B cell (primary cell): ENCODE measurements around the gene CD247. TPM values are rescaled to one million over a fixed set of nuclear protein-coding genes. Genes with fewer than 3 reads are reported as not detected.
A peak's percentile ranks its signal among the peaks of the same experiment; 100 is the strongest.

Experiments
- ATAC-seq: fragments of 200-7000 bp; cut with Tn5 transposase; one replicate; pipeline ENCODE4 v1.10.0; 2021; ENCODE audit warnings: low read depth, mild to moderate bottlenecking, moderate number of reproducible peaks, moderate library complexity
- CTCF ChIA-PET: fragments of 350-600 bp; sonication (Branson Sonifier 250); formaldehyde crosslinking; loops from one replicate; lab custom pipeline; 2021; ENCODE audit warnings: antibody characterized with exemption, inconsistent platforms; lab: Charles Lee
- POLR2A ChIA-PET: fragments of 350-600 bp; sonication (Branson Sonifier 250); formaldehyde crosslinking; loops from one replicate; lab custom pipeline; 2021; ENCODE audit warnings: antibody characterized with exemption; lab: Charles Lee
- DNase-seq: peaks from one replicate; pipeline ENCODE4 v3.0.0; 2013
- H2AFZ ChIP-seq: 2 replicates; pipeline ENCODE4 v1.6.1; 2012; ENCODE audit warnings: mild to moderate bottlenecking, low read depth, low read length; ENCODE audit not compliant: insufficient read depth, poor library complexity, severe bottlenecking
- H3K27ac ChIP-seq, 2 donors: 1 replicate in 1 of 2; 2 replicates in 1 of 2; pipeline ENCODE4 v1.5.1; 2012 to 2013; ENCODE audit warnings: low read length in 2 of 2, mild to moderate bottlenecking in 2 of 2, moderate library complexity in 1 of 2
- H3K27me3 ChIP-seq, 4 experiments: fragments of 200-600 bp in 1 of 4; sonication (generic) in 1 of 4; replicated peaks in 1 of 4; 1 replicate in 2 of 4; 2 replicates in 2 of 4; pipeline versions ENCODE4 v1.6.1 to v1.7.0; 2013 to 2016; ENCODE audit warnings: low read length in 3 of 4, mild to moderate bottlenecking in 2 of 4, mixed read lengths in 1 of 4, moderate library complexity in 1 of 4; ENCODE audit not compliant: insufficient read depth in 4 of 4, control insufficient read depth in 3 of 4; ENCODE audit errors: control extremely low read depth in 1 of 4
- H3K36me3 ChIP-seq, 2 experiments: replicated peaks in 1 of 2; 1 replicate in 1 of 2; 2 replicates in 1 of 2; pipeline versions ENCODE4 v1.6.1 to v1.7.1; 2013; ENCODE audit warnings: low read length in 1 of 2; ENCODE audit not compliant: insufficient read depth in 2 of 2, control insufficient read depth in 1 of 2; ENCODE audit errors: control extremely low read depth in 1 of 2, extremely low read depth in 1 of 2
- H3K4me1 ChIP-seq, 2 donors: fragments of 200-600 bp in 1 of 2; sonication (generic) in 1 of 2; 1 replicate in 1 of 2; 2 replicates in 1 of 2; pipeline versions ENCODE4 v1.5.1 to v1.6.1; 2013 to 2017; ENCODE audit warnings: low read length in 2 of 2; ENCODE audit not compliant: control insufficient read depth in 2 of 2, insufficient read depth in 2 of 2
- H3K4me2 ChIP-seq: replicated peaks from 2 replicates; pipeline ENCODE3; 2012; ENCODE audit warnings: mild to moderate bottlenecking, low read depth, low read length; ENCODE audit not compliant: poor library complexity, severe bottlenecking
- H3K4me3 ChIP-seq, 5 experiments: fragments of 200-600 bp in 1 of 5; sonication (generic) in 1 of 5; 1 replicate in 3 of 5; 2 replicates in 2 of 5; pipeline versions ENCODE4 v1.5.1 to v1.7.0; 2011 to 2016; ENCODE audit warnings: low read length in 4 of 5, mild to moderate bottlenecking in 4 of 5, low read depth in 2 of 5, control low read depth in 1 of 5, moderate library complexity in 1 of 5; ENCODE audit not compliant: insufficient read depth in 1 of 5; ENCODE audit errors: control extremely low read depth in 1 of 5, extremely low read depth in 1 of 5
- H3K79me2 ChIP-seq: fragments of 200-600 bp; sonication (generic); one replicate; pipeline ENCODE4 v1.6.0; 2016; ENCODE audit warnings: low read length; ENCODE audit not compliant: control insufficient read depth, insufficient read depth
- H3K9ac ChIP-seq: fragments of 200-600 bp; sonication (generic); 2 replicates; pipeline ENCODE4 v1.6.1; 2017; ENCODE audit warnings: mild to moderate bottlenecking, low read length, moderate library complexity
- H3K9me3 ChIP-seq, 3 donors: one replicate each; pipeline versions ENCODE4 v1.6.1 to v1.7.1; 2013; ENCODE audit warnings: low read length in 2 of 3; ENCODE audit not compliant: control insufficient read depth in 2 of 3, insufficient read depth in 1 of 3; ENCODE audit errors: control extremely low read depth in 1 of 3
- H4K20me1 ChIP-seq: 2 replicates; pipeline ENCODE4 v1.6.0; 2012; ENCODE audit warnings: mild to moderate bottlenecking, low read length; ENCODE audit not compliant: insufficient read depth, control insufficient read depth, poor library complexity, severe bottlenecking
- H3K27ac Mint-ChIP-seq: one replicate; pipeline ENCODE4 v1.8.0; 2021; ENCODE audit warnings: mixed read lengths
- H3K27me3 Mint-ChIP-seq: one replicate; pipeline ENCODE4 v1.8.0; 2021; ENCODE audit warnings: mixed read lengths
- H3K4me1 Mint-ChIP-seq: one replicate; pipeline ENCODE4 v1.8.0; 2021; ENCODE audit warnings: mixed read lengths
- H3K4me3 Mint-ChIP-seq: one replicate; pipeline ENCODE4 v1.8.0; 2021; ENCODE audit warnings: mixed read lengths
- H3K9me3 Mint-ChIP-seq: one replicate; pipeline ENCODE4 v1.8.0; 2022; ENCODE audit warnings: mixed read lengths; ENCODE audit not compliant: insufficient read depth
- EZH2 ChIP-seq: IDR thresholded peaks from 2 replicates; pipeline ENCODE4 v1.6.1; 2012; ENCODE audit warnings: borderline replicate concordance, low read depth, mild to moderate bottlenecking, moderate library complexity, low read length; ENCODE audit not compliant: insufficient read depth, poor library complexity, severe bottlenecking
- WGBS: methylation state at CpG from one replicate; pipeline ENCODE4 v1.1.5; 2013; ENCODE audit warnings: missing lambda C conversion rate; ENCODE audit not compliant: insufficient coverage; 5-methylcytosine and 5-hydroxymethylcytosine counted together
- intact Hi-C: fragments of 100-400 bp; cut with micrococcal nuclease; formaldehyde crosslinking; loops from one replicate; pipeline ENCODE4 v1.10.0; 2022
- polyA plus RNA-seq: library from polyadenylated mRNA; depleted of rRNA; stranded (reverse); fragments of >200 nt; gene quantifications from 2 replicates; pipeline ENCODE4 v1.2.3, GENCODE V29; 2012
- total RNA-seq, 2 donors: library from RNA; stranded (reverse); fragments of 120-200 nt in 1 of 2; gene quantifications; 1 replicate in 1 of 2; 2 replicates in 1 of 2; pipeline versions ENCODE4 v1.2.3 to v1.2.4, GENCODE V29; 2013 to 2022
- TF ChIP-seq, protein P1 (sequence below): fragments of 200-600 bp; IDR thresholded peaks from one replicate; pipeline ENCODE4 v1.8.0; 2022; ENCODE audit warnings: antibody characterized with exemption, mild to moderate bottlenecking

Gene CD247
- total and polyA plus RNA-seq, 2 donors (not counting 1 experiment from before 2014, with no cell fraction given): 2.5 to 10.8 TPM

DNA sequence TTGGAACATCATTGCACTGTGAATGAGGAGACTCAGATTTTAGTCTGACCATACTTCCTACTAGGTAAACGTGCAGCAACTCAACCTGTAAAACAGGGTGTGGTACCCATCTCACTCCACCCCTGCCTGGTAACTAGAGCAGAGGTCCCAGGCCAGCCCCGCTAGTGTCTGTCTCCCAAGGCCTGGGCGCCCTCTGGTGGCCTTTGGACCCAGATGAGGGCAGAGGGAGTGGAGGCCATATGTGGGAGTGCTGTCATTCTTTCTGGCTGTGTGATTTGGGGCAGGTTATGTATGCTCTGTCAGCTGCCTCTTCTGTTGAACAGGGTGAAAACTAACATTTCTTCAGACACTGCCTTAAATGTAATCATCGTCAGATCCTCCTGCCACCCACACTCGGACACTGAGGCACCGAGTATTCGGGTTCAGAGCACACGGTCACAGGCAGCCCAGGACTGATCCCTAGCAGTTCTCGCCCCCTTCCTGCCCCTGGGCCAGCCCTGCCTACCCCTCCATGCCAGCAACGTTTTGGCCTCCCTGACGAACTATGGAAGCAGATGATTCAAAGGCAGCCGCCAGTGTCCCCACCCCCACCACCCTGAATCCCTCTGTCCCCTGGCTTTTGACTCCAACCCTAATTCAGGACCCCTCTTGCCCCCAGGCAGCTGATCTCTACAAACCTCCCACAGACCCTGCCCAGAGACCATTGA is 76.0 kb downstream of the CD247 start:
- TF ChIP-seq, protein P1, sequence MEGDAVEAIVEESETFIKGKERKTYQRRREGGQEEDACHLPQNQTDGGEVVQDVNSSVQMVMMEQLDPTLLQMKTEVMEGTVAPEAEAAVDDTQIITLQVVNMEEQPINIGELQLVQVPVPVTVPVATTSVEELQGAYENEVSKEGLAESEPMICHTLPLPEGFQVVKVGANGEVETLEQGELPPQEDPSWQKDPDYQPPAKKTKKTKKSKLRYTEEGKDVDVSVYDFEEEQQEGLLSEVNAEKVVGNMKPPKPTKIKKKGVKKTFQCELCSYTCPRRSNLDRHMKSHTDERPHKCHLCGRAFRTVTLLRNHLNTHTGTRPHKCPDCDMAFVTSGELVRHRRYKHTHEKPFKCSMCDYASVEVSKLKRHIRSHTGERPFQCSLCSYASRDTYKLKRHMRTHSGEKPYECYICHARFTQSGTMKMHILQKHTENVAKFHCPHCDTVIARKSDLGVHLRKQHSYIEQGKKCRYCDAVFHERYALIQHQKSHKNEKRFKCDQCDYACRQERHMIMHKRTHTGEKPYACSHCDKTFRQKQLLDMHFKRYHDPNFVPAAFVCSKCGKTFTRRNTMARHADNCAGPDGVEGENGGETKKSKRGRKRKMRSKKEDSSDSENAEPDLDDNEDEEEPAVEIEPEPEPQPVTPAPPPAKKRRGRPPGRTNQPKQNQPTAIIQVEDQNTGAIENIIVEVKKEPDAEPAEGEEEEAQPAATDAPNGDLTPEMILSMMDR: peak; percentile 93
- TF ChIP-seq EZH2: no peak
- CTCF ChIA-PET: interaction anchor here (0.7 to 8.2 kb wide), 41 partner anchors 8 to 532 kb away, joined by 3 to 89 read pairs (median 5); partner anchors contain the start of gene POU2F1
- H3K9me3 Mint-ChIP-seq: no peaks in the 10 kb centered on the region
- peaks cover 35% of the 10 kb centered on the region for H3K4me1 Mint-ChIP-seq
- H3K27ac Mint-ChIP-seq: no peak overlapping the region
- Histone ChIP-seq H3K27me3 (peaks cover 0 to 20% (median 3%) of the 10 kb centered on the region in 4 experiments), H2AFZ (no peak overlapping the region), H3K4me2 (no peak overlapping the region), H3K27ac (no peak overlapping the region), H3K9ac (no peak overlapping the region), H4K20me1 (no peaks in the 10 kb centered on the region), H3K4me1 (peaks cover 25 to 29% of the 10 kb centered on the region in 2 donors), H3K9me3 (peaks cover 0 to 4% (median 0%) of the 10 kb centered on the region in 3 donors), H3K36me3 (no peaks in the 10 kb centered on the region), H3K4me3 (no peak overlapping the region), H3K79me2 (no peaks in the 10 kb centered on the region)
- 65% methylated on average over 11 of the region's 12 CpGs for WGBS
- ATAC-seq: peak; percentile 92
- intact Hi-C loops: loop anchor here (1.0 kb wide), 4 partner anchors 41 to 376 kb away; no protein-coding TSS in a partner anchor
- POLR2A ChIA-PET: interaction anchor here (0.7 kb wide), 1 partner anchor 174 kb away, joined by 4 read pairs; no protein-coding TSS in a partner anchor
- peak overlapping the region; percentile 37 for H3K4me3 Mint-ChIP-seq
- peaks cover 5% of the 10 kb centered on the region for H3K27me3 Mint-ChIP-seq
- peak; percentile 84 for DNase-seq

DNA sequence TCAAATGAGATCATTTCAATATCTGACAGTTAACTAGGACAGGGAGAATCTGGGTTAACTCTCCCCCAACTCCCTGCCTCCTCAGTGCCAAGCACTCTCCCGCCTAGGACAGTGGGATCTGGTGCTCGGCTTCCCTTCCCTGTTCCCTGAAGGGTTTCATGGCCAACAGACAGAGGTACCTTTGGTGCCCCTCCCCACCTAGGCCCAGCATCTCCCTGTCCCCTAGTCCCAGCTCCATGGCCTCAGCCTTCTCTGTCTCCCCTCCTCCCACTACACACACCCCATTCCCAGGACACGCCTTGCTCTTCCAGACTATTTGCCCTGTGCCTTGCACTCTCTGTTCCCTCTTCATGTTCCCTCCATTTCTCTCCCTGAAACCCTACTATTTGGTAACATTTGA is 77.1 kb downstream of the CD247 start:
- DNase-seq (no peak), ATAC-seq (no peak)
- H3K27me3 ChIP-seq: peaks cover 0 to 20% (median 3%) of the 10 kb centered on the region in 4 experiments
- 100% methylated on average over 3 of the region's 3 CpGs for WGBS
- H3K9ac ChIP-seq: no peak overlapping the region
- no peak overlapping the region for H3K4me2 ChIP-seq
- H3K27me3 Mint-ChIP-seq: peaks cover 5% of the 10 kb centered on the region
- no peaks in the 10 kb centered on the region for H3K9me3 Mint-ChIP-seq
- no peaks in the 10 kb centered on the region for H4K20me1 ChIP-seq
- no peaks in the 10 kb centered on the region for H3K36me3 ChIP-seq
- H3K27ac Mint-ChIP-seq: peak overlapping the region; percentile 23
- peak overlapping the region; percentile 42 for H3K4me3 Mint-ChIP-seq
- H3K4me1 ChIP-seq: peaks cover 21 to 24% of the 10 kb centered on the region in 2 donors
- no peak overlapping the region for H3K4me3 ChIP-seq
- peaks cover 0 to 4% (median 0%) of the 10 kb centered on the region in 3 donors for H3K9me3 ChIP-seq
- no peak overlapping the region for H3K27ac ChIP-seq
- no peak for TF ChIP-seq EZH2
- TF ChIP-seq, protein P1: no peak
- ChIA-PET POLR2A (interaction anchor here (0.6 kb wide), 1 partner anchor 30 kb away, joined by 3 read pairs; no protein-coding TSS in a partner anchor), CTCF (interaction anchor here (0.6 to 8.2 kb wide), 29 partner anchors 9 to 381 kb away, joined by 3 to 89 read pairs (median 5); partner anchors contain the start of gene POU2F1)
- no peaks in the 10 kb centered on the region for H3K79me2 ChIP-seq
- peaks cover 36% of the 10 kb centered on the region for H3K4me1 Mint-ChIP-seq
- H2AFZ ChIP-seq: no peak overlapping the region
- intact Hi-C loops: no loop called here
